Cardiac muscle cell (in vitro differentiated cells and primary cell): Measurements from ENCODE around the gene MYPOP. TPM values are rescaled to one million over a fixed set of nuclear protein-coding genes. Genes with fewer than 3 reads are reported as not detected.

Experiments
- DNase-seq, 2 donors: peaks; one replicate each; pipeline versions ENCODE4 v3.0.0 to v3.0.0-alpha.2; 2010 to 2017; ENCODE audit warnings: low read depth in 1 of 2, low spot score in 1 of 2
- H3K27ac ChIP-seq: fragments of 200-600 bp; sonication (generic); 2 replicates; pipeline ENCODE4 v1.5.1; 2016
- H3K27me3 ChIP-seq: fragments of 200-600 bp; sonication (generic); 2 replicates; pipeline ENCODE4 v1.6.0; 2016; ENCODE audit warnings: control low read depth
- H3K36me3 ChIP-seq: fragments of 200-600 bp; sonication (generic); 2 replicates; pipeline ENCODE4 v1.5.1; 2016; ENCODE audit warnings: control low read depth
- H3K4me1 ChIP-seq: fragments of 200-600 bp; sonication (generic); 2 replicates; pipeline ENCODE4 v1.8.1; 2017; ENCODE audit warnings: low read depth, mild to moderate bottlenecking, mixed run types
- H3K4me3 ChIP-seq: fragments of 200-600 bp; sonication (generic); 2 replicates; pipeline ENCODE4 v1.5.1; 2016; ENCODE audit warnings: mild to moderate bottlenecking
- H3K9me3 ChIP-seq: fragments of 200-600 bp; sonication (generic); 2 replicates; pipeline ENCODE4 v1.5.1; 2017; ENCODE audit warnings: low read depth, mild to moderate bottlenecking, control low read depth
- CTCF ChIP-seq: IDR thresholded peaks from 2 replicates; pipeline ENCODE4 v1.5.1; 2012; ENCODE audit warnings: low read depth, mild to moderate bottlenecking, low read length
- polyA plus RNA-seq: library from polyadenylated mRNA; unstranded; fragments of >200 nt; fragmentation: Nextera tagmentation; extraction: Ambion mirVana; gene quantifications from 2 replicates; pipeline ENCODE4 v1.2.1, GENCODE V29; 2016
- total RNA-seq: library from RNA; depleted of rRNA; stranded (reverse); fragments of >200 nt; gene quantifications from 2 replicates; pipeline ENCODE4 v1.2.3, GENCODE V29; 2016

Gene MYPOP
- total and polyA plus RNA-seq, 2 experiments from 2014 or later = 2.0 to 7.3 TPM

GRCh38 chr19:45927565-45928261, 25.3 kb upstream of the MYPOP start:
- Histone ChIP-seq H3K4me3 (no peak overlapping the region), H3K36me3 (no peaks in the 10 kb centered on the region), H3K27ac (no peak overlapping the region), H3K27me3 (peaks cover 4% of the 10 kb centered on the region), H3K9me3 (no peaks in the 10 kb centered on the region), H3K4me1 (no peaks in the 10 kb centered on the region)
- peak; percentile 89 to 95 for DNase-seq
- no peak for TF ChIP-seq CTCF

GRCh38 chr19:45924891-45925447, 22.6 kb upstream of the MYPOP start:
- no peak for DNase-seq

GRCh38 chr19:45922281-45922680, 19.9 kb upstream of the MYPOP start:
- TF ChIP-seq CTCF = peak; percentile 18
- no peaks in the 10 kb centered on the region for H3K27me3 ChIP-seq
- H3K9me3 ChIP-seq = no peaks in the 10 kb centered on the region
- no peak overlapping the region for H3K27ac ChIP-seq
- no peak overlapping the region for H3K4me3 ChIP-seq
- no peaks in the 10 kb centered on the region for H3K36me3 ChIP-seq
- no peaks in the 10 kb centered on the region for H3K4me1 ChIP-seq
- no peak for DNase-seq

More at GRCh38 chr19:45924891-45925447, 22.6 kb upstream of the MYPOP start:
- Histone ChIP-seq H3K36me3 (no peaks in the 10 kb centered on the region), H3K9me3 (no peaks in the 10 kb centered on the region), H3K27ac (no peak overlapping the region), H3K27me3 (no peaks in the 10 kb centered on the region), H3K4me3 (no peak overlapping the region), H3K4me1 (no peaks in the 10 kb centered on the region)
- no peak for TF ChIP-seq CTCF

GRCh38 chr19:45920458-45920857, 18.0 kb upstream of the MYPOP start:
- H3K27ac ChIP-seq = no peak overlapping the region
- H3K9me3 ChIP-seq = no peaks in the 10 kb centered on the region
- H3K4me3 ChIP-seq = no peak overlapping the region
- no peaks in the 10 kb centered on the region for H3K27me3 ChIP-seq
- no peak for DNase-seq
- no peaks in the 10 kb centered on the region for H3K36me3 ChIP-seq
- H3K4me1 ChIP-seq = no peaks in the 10 kb centered on the region
- TF ChIP-seq CTCF = no peak

GRCh38 chr19:45919678-45920077, 17.3 kb upstream of the MYPOP start:
- Histone ChIP-seq H3K4me1 (no peaks in the 10 kb centered on the region), H3K4me3 (no peak overlapping the region), H3K9me3 (no peaks in the 10 kb centered on the region), H3K36me3 (no peaks in the 10 kb centered on the region), H3K27me3 (no peaks in the 10 kb centered on the region), H3K27ac (no peak overlapping the region)
- no peak for TF ChIP-seq CTCF
- DNase-seq = no peak
